ENCODE results near the gene PHACTR3.

DNA sequence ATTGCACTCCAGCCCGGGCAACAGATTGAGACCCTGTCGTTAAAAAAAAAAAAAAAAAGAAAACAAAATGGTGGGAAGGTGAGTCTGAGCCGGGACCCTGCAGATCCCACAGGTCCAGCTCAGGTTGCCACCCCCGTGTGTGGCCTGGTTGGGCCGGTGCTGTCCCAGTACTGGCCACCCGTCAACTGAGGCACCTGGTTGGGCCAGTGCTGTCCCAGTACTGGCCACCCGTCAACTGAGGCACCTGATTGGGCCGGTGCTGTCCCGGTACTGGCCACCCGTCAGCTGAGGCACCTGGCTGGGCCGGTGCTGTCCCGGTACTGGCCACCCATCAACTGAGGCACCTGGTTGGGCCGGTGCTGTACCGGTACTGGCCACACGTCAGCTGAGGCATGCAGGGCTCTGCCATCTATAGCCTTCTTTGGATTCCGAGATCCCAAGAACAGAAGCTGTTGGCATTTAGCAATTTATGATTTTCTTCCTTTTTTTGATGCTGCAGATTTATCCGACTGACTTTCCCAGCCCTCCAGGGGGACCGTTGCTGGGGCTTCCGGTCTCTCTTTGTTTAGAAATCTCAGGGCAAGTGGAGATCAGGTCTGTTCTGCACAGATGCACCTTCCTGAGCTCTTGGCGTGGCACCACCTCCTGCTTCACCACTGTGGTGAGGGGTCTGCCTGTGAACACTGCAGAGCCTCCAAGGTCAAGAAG, 215.3 kb downstream of the PHACTR3 start:
- TF ChIP-seq, protein P1, sequence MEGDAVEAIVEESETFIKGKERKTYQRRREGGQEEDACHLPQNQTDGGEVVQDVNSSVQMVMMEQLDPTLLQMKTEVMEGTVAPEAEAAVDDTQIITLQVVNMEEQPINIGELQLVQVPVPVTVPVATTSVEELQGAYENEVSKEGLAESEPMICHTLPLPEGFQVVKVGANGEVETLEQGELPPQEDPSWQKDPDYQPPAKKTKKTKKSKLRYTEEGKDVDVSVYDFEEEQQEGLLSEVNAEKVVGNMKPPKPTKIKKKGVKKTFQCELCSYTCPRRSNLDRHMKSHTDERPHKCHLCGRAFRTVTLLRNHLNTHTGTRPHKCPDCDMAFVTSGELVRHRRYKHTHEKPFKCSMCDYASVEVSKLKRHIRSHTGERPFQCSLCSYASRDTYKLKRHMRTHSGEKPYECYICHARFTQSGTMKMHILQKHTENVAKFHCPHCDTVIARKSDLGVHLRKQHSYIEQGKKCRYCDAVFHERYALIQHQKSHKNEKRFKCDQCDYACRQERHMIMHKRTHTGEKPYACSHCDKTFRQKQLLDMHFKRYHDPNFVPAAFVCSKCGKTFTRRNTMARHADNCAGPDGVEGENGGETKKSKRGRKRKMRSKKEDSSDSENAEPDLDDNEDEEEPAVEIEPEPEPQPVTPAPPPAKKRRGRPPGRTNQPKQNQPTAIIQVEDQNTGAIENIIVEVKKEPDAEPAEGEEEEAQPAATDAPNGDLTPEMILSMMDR (IDR thresholded peaks at IDR 0.05; ENCODE audit: control extremely low read depth in 1 of 3, insufficient read depth in 1 of 3, low read depth in 1 of 3, low read length in 3 of 3), result no peak
- TF ChIP-seq, protein P2, sequence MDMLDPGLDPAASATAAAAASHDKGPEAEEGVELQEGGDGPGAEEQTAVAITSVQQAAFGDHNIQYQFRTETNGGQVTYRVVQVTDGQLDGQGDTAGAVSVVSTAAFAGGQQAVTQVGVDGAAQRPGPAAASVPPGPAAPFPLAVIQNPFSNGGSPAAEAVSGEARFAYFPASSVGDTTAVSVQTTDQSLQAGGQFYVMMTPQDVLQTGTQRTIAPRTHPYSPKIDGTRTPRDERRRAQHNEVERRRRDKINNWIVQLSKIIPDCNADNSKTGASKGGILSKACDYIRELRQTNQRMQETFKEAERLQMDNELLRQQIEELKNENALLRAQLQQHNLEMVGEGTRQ (IDR thresholded peaks at IDR 0.05; ENCODE audit: low read length), result no peak
- TF ChIP-seq, protein P3, sequence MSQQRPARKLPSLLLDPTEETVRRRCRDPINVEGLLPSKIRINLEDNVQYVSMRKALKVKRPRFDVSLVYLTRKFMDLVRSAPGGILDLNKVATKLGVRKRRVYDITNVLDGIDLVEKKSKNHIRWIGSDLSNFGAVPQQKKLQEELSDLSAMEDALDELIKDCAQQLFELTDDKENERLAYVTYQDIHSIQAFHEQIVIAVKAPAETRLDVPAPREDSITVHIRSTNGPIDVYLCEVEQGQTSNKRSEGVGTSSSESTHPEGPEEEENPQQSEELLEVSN (IDR thresholded peaks at IDR 0.05), result no peak
